Thyroid gland (tissue), 4 donors: ENCODE data around the gene TEKT3.
A peak's percentile ranks its signal among the peaks of the same experiment; 100 is the strongest.

Source experiments
- POLR2A ChIP-seq, 2 donors: fragments of 450-650 bp; IDR thresholded peaks; one replicate each; pipeline ENCODE4 v1.6.1; 2017; ENCODE audit warnings: antibody characterized with exemption in 2 of 2, mild to moderate bottlenecking in 2 of 2, moderate library complexity in 1 of 2
- TF ChIP-seq, protein P1 (sequence below), 6 experiments: fragments of 200-600 bp in 3 of 6; fragments of 450-650 bp in 3 of 6; sonication (generic) in 3 of 6; IDR thresholded peaks; one replicate each; pipeline ENCODE4 v1.5.1; 2016 to 2019; ENCODE audit warnings: antibody characterized with exemption in 6 of 6, mild to moderate bottlenecking in 2 of 6, inconsistent platforms in 1 of 6, moderate library complexity in 1 of 6

DNA sequence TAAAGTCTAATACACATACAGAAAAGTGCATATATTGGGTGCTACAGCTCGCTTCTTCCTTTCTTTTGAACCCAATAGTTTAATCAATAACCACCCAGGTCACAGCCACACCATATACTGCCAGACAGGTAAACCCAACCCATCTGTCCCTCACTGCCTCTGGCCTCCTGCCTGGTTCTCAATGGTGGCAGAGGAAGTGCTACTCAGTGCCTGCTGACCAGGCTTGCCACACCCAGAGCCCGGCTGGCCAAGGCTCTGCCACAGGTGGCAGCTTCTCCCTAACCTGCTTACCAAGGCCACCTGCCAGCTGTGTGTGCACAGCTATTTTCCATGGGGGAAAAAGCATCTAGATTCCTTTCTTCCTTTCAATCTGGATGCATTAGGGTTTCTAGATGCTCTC lies 76.9 kb downstream of the TEKT3 start:
- TF ChIP-seq, protein P1, sequence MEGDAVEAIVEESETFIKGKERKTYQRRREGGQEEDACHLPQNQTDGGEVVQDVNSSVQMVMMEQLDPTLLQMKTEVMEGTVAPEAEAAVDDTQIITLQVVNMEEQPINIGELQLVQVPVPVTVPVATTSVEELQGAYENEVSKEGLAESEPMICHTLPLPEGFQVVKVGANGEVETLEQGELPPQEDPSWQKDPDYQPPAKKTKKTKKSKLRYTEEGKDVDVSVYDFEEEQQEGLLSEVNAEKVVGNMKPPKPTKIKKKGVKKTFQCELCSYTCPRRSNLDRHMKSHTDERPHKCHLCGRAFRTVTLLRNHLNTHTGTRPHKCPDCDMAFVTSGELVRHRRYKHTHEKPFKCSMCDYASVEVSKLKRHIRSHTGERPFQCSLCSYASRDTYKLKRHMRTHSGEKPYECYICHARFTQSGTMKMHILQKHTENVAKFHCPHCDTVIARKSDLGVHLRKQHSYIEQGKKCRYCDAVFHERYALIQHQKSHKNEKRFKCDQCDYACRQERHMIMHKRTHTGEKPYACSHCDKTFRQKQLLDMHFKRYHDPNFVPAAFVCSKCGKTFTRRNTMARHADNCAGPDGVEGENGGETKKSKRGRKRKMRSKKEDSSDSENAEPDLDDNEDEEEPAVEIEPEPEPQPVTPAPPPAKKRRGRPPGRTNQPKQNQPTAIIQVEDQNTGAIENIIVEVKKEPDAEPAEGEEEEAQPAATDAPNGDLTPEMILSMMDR (IDR thresholded peaks at IDR 0.05) = no peak
- TF ChIP-seq POLR2A (IDR thresholded peaks at IDR 0.05) = peak in 1 of 2 donors; percentile 30
